PC-9 (cell line): ENCODE data around the gene WDR48. TPM values are rescaled to one million over a fixed set of nuclear protein-coding genes. Genes with fewer than 3 reads are reported as not detected.

Source experiments
- BruUV-seq: library from RNA; stranded (reverse); fragments of 400-500 nt; replicated peaks from 2 replicates; lab custom pipeline; 2021; lab: Mats Ljungman, UMichigan
- CTCF ChIA-PET: fragments of 300-600 bp; sonication (Branson Sonifier 250); formaldehyde crosslinking; loops from one replicate; lab custom pipeline; 2022; ENCODE audit warnings: antibody characterized with exemption; lab: Charles Lee
- POLR2A ChIA-PET: fragments of 300-600 bp; sonication (Branson Sonifier 250); formaldehyde crosslinking; loops from one replicate; lab custom pipeline; 2022; ENCODE audit warnings: antibody characterized with exemption; ENCODE audit not compliant: unreplicated experiment; lab: Charles Lee
- DNase-seq, 2 experiments: peaks; one replicate each; pipeline versions ENCODE4 v3.0.0 to v3.0.0-alpha.2; 2015 to 2022; ENCODE audit warnings: mixed read lengths in 1 of 2
- H2AFZ ChIP-seq: fragments of 200-600 bp; sonication (generic); 2 replicates; pipeline ENCODE4 v1.8.1; 2017; ENCODE audit warnings: antibody characterized with exemption
- H3F3A ChIP-seq: fragments of 200-600 bp; sonication (generic); 2 replicates; pipeline ENCODE4 v1.8.1; 2017; ENCODE audit warnings: antibody characterized with exemption, mild to moderate bottlenecking, low read depth; ENCODE audit not compliant: insufficient read depth
- H3K27ac ChIP-seq: fragments of 200-600 bp; sonication (generic); 2 replicates; pipeline ENCODE4 v1.6.1; 2016; ENCODE audit warnings: mixed run types
- H3K27me3 ChIP-seq: fragments of 200-600 bp; sonication (generic); 2 replicates; pipeline ENCODE4 v1.6.1; 2016; ENCODE audit warnings: low read depth, mixed run types; ENCODE audit not compliant: insufficient read depth
- H3K36me3 ChIP-seq: fragments of 200-600 bp; sonication (generic); 2 replicates; pipeline ENCODE4 v1.6.1; 2016; ENCODE audit warnings: low read depth, mixed run types
- H3K4me1 ChIP-seq: fragments of 200-600 bp; sonication (generic); replicated peaks from 2 replicates; pipeline ENCODE4 v1.6.1; 2016; ENCODE audit warnings: mixed run types; ENCODE audit not compliant: insufficient read depth
- H3K4me2 ChIP-seq: fragments of 200-600 bp; sonication (generic); 2 replicates; pipeline ENCODE4 v1.6.1; 2017; ENCODE audit warnings: mixed run types
- H3K4me3 ChIP-seq: fragments of 200-600 bp; sonication (generic); 2 replicates; pipeline ENCODE4 v1.6.1; 2016; ENCODE audit warnings: mixed run types
- H3K79me2 ChIP-seq: fragments of 200-600 bp; sonication (generic); 2 replicates; pipeline ENCODE4 v1.6.1; 2017; ENCODE audit warnings: low read depth, mixed run types
- H3K9me2 ChIP-seq: fragments of 200-600 bp; sonication (generic); 2 replicates; pipeline ENCODE4 v1.8.1; 2017; ENCODE audit warnings: mild to moderate bottlenecking; ENCODE audit not compliant: insufficient read depth
- H3K9me3 ChIP-seq: fragments of 200-600 bp; sonication (generic); 2 replicates; pipeline ENCODE4 v1.8.1; 2016; ENCODE audit warnings: low read depth; ENCODE audit not compliant: insufficient read depth
- H4K20me1 ChIP-seq: fragments of 200-600 bp; sonication (generic); 2 replicates; pipeline ENCODE4 v1.8.1; 2017; ENCODE audit not compliant: insufficient read depth
- CTCF ChIP-seq: fragments of 200-600 bp; sonication (generic); conservative IDR thresholded peaks from 2 replicates; pipeline ENCODE4 v1.6.1; 2017; ENCODE audit warnings: mixed run types, antibody characterized with exemption, mild to moderate bottlenecking, moderate library complexity
- EZH2 ChIP-seq: fragments of 200-600 bp; sonication (generic); IDR thresholded peaks from 2 replicates; pipeline ENCODE4 v1.8.0; 2017; ENCODE audit warnings: antibody characterized with exemption, low read depth
- intact Hi-C: fragments of 100-400 bp; cut with micrococcal nuclease; formaldehyde crosslinking; loops from one replicate; pipeline ENCODE4 v1.10.0; 2022; ENCODE audit not compliant: unreplicated experiment
- total RNA-seq: library from RNA; stranded (reverse); gene quantifications from 2 replicates; pipeline ENCODE4 v1.2.3, GENCODE V29; 2021

WDR48 gene
- total RNA-seq, 1 experiment from 2014 or later = 31.2 TPM

DNA sequence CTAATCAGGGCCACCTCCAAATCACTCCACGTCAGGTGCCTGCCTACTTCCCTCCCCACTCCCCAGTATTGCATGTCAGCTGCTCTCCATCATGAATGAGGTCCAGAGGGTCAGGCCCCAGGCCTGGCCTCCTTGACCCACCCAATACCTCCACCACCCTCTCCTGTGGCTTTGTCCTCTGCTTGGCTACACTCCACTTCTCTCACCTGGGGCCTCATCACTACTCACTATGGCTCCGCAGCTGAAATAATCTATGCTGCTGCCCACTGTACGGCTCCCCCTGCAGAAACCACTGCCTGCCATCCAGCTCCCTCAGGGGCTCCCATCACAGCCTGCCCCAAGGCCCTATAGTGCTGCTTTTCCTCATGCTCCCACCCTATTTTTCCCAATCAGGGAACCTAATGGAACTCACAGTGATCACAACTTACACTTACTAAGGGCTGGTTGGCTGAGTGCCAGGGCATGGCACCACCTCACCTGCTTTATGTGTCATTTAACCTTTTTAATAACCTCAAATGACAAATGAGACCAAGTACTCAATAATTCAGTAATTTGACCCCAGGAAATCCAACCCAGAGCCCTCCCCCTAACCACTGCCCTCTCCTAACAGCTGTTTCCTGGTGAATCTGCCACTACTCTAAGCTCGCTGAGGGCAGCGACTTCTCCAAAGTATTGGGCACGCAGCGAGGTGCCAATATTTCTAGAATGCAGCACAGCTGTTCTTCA lies 53.3 kb downstream of the WDR48 start:
- ChIA-PET CTCF (no interaction called here), POLR2A (no interaction called here)
- H3K9me2 ChIP-seq = no peaks in the 10 kb centered on the region
- H4K20me1 ChIP-seq = peaks cover 8% of the 10 kb centered on the region; the same call in 1 of the 2 replicates
- peaks cover 16% of the 10 kb centered on the region for H3K4me1 ChIP-seq
- no TSS peak for BruUV-seq
- H3K9me3 ChIP-seq = no peaks in the 10 kb centered on the region
- no peak overlapping the region for H3K27ac ChIP-seq
- intact Hi-C loops = loop anchor here (5.0 kb wide), 1 partner anchor 77 kb away; no protein-coding TSS in a partner anchor
- no peaks in the 10 kb centered on the region for H3K27me3 ChIP-seq
- peaks cover 3% of the 10 kb centered on the region; the same call in 1 of the 2 replicates for H3K36me3 ChIP-seq
- H3F3A ChIP-seq = peaks cover 7% of the 10 kb centered on the region; the same call in 1 of the 2 replicates
- no peak overlapping the region for H3K4me3 ChIP-seq
- H3K79me2 ChIP-seq = peaks cover 27% of the 10 kb centered on the region
- no peak for DNase-seq
- peak overlapping the region; percentile 92; the same call in 1 of the 2 replicates for H3K4me2 ChIP-seq
- no peak overlapping the region for H2AFZ ChIP-seq
- TF ChIP-seq EZH2 = no peak
- TF ChIP-seq CTCF = no peak

- Histone ChIP-seq H3K4me1 (peaks cover 16% of the 10 kb centered on the region), H3K27me3 (no peaks in the 10 kb centered on the region), H4K20me1 (peaks cover 6% of the 10 kb centered on the region; the same call in 1 of the 2 replicates), H3K9me2 (no peaks in the 10 kb centered on the region), H3K4me3 (0 out of 2 replicates have a peak overlapping the region, but pooled peaks have one; percentile 95), H3K4me2 (peak overlapping the region; percentile 92; the same call in 1 of the 2 replicates), H3F3A (peaks cover 7% of the 10 kb centered on the region; the same call in 1 of the 2 replicates), H2AFZ (no peak overlapping the region), H3K27ac (no peak overlapping the region), H3K9me3 (no peaks in the 10 kb centered on the region), H3K79me2 (peaks cover 27% of the 10 kb centered on the region), H3K36me3 (peaks cover 2% of the 10 kb centered on the region; the same call in 1 of the 2 replicates)
- no peak for DNase-seq
- no TSS peak for BruUV-seq
- ChIA-PET POLR2A (no interaction called here), CTCF (interaction anchor here (0.9 kb wide), 1 partner anchor 183 kb away, joined by 5 read pairs; no protein-coding TSS in a partner anchor)
- TF ChIP-seq CTCF = no peak
- TF ChIP-seq EZH2 = no peak
- intact Hi-C loops = loop anchor here (1.0 to 5.0 kb wide), 3 partner anchors 35 to 183 kb away; no protein-coding TSS in a partner anchor
Measured at GRCh38 chr3:39105687-39106063, 53.9 kb downstream of the WDR48 start.

- no TSS peak for BruUV-seq
Measured at GRCh38 chr3:39106281-39106811, 54.5 kb downstream of the WDR48 start.

More at GRCh38 chr3:39106281-39106811, 54.5 kb downstream of the WDR48 start:
- peaks cover 27% of the 10 kb centered on the region for H3K79me2 ChIP-seq
- intact Hi-C loops = loop anchor here (1.0 to 5.0 kb wide), 3 partner anchors 34 to 182 kb away; no protein-coding TSS in a partner anchor
- peaks cover 16% of the 10 kb centered on the region for H3K4me1 ChIP-seq
- POLR2A ChIA-PET = no interaction called here
- TF ChIP-seq CTCF (no peak), EZH2 (no peak)
- H3K4me3 ChIP-seq = peak overlapping the region; percentile 95
- H3K27ac ChIP-seq = no peak overlapping the region
- peak overlapping the region; percentile 92 for H3K4me2 ChIP-seq
- H2AFZ ChIP-seq = peak overlapping the region; percentile 92
- no peaks in the 10 kb centered on the region; the same call in 1 of the 2 replicates for H4K20me1 ChIP-seq
- H3K27me3 ChIP-seq = no peaks in the 10 kb centered on the region
- no peaks in the 10 kb centered on the region for H3K9me3 ChIP-seq
- DNase-seq = no peak
- CTCF ChIA-PET = interaction anchor here (0.9 kb wide), 1 partner anchor 182 kb away, joined by 5 read pairs; no protein-coding TSS in a partner anchor
- no peaks in the 10 kb centered on the region for H3K36me3 ChIP-seq
- H3K9me2 ChIP-seq = no peaks in the 10 kb centered on the region
- peaks cover 7% of the 10 kb centered on the region; the same call in 1 of the 2 replicates for H3F3A ChIP-seq
